Gastroesophageal sphincter (tissue), 3 donors: ENCODE data around the gene SLC43A1.

Experiments used
- EP300 ChIP-seq: sonication (generic); formaldehyde crosslinking; IDR thresholded peaks from one replicate; pipeline ENCODE4 v1.6.1; 2017; ENCODE audit warnings: antibody characterized with exemption, mild to moderate bottlenecking
- POLR2A ChIP-seq, 2 donors: fragments of 450-650 bp; IDR thresholded peaks; one replicate each; pipeline ENCODE4 v1.6.1; 2017; ENCODE audit warnings: antibody characterized with exemption in 2 of 2, mild to moderate bottlenecking in 2 of 2, moderate library complexity in 1 of 2
- POLR2AphosphoS5 ChIP-seq: sonication (generic); formaldehyde crosslinking; IDR thresholded peaks from one replicate; pipeline ENCODE4 v1.6.1; 2017; ENCODE audit warnings: antibody characterized with exemption
- TF ChIP-seq, protein P1 (sequence below), 4 experiments: fragments of 200-600 bp in 2 of 4; fragments of 450-650 bp in 2 of 4; sonication (generic) in 1 of 4; IDR thresholded peaks; one replicate each; pipeline ENCODE4 v1.5.1; 2017 to 2019; ENCODE audit warnings: antibody characterized with exemption in 4 of 4, mild to moderate bottlenecking in 2 of 4, moderate library complexity in 2 of 4

DNA sequence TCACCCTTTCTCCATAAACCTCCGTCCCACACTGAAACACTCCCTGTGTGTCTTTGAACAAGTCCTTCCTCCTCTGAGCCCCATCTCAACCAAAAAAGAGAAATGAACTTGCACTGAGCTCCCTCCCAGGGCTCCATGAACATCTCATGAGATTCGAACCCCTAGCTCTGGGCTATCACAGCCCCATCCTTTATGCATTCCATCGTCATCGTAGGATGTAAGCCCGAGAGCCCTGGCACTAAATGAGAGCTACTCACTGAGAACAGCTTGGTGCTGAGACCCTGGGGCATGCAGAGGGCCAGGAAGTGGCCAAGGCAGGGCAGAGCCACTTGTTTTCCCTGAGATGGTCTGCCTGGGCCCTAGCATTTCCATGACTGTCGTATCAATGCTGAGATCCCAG lies 75.7 kb downstream of the SLC43A1 start:
- TF ChIP-seq EP300 (no peak), POLR2AphosphoS5 (no peak), POLR2A (IDR thresholded peaks at IDR 0.05) (no peak)
- TF ChIP-seq, protein P1, sequence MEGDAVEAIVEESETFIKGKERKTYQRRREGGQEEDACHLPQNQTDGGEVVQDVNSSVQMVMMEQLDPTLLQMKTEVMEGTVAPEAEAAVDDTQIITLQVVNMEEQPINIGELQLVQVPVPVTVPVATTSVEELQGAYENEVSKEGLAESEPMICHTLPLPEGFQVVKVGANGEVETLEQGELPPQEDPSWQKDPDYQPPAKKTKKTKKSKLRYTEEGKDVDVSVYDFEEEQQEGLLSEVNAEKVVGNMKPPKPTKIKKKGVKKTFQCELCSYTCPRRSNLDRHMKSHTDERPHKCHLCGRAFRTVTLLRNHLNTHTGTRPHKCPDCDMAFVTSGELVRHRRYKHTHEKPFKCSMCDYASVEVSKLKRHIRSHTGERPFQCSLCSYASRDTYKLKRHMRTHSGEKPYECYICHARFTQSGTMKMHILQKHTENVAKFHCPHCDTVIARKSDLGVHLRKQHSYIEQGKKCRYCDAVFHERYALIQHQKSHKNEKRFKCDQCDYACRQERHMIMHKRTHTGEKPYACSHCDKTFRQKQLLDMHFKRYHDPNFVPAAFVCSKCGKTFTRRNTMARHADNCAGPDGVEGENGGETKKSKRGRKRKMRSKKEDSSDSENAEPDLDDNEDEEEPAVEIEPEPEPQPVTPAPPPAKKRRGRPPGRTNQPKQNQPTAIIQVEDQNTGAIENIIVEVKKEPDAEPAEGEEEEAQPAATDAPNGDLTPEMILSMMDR (IDR thresholded peaks at IDR 0.05), result no peak
